ENCODE data around the gene MTFR1L.

MTFR1L gene

GRCh38 chr1:25863486-25864262 is 43.9 kb downstream of the MTFR1L start:
- DNase-seq, result no peak

DNA sequence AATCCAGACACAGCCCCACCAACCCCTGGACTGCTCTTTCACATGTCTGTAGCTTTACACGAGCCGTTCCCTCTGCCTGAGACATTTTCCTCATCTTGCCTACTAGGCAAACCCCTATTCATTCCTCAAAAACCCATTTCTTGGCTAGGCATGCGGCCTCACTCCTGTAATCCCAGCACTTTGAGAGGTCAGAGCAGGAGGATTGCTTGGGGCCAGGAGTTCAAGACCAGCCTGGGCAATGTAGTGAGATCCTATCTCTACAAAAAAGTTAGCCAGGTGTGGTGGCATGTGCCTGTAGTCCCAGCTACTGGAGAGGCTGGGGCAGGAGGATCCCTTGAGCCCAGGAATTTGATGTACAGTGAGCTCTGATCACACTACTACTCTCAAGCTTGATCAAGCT is 44.7 kb downstream of the MTFR1L start:
- DNase-seq, result no peak

- DNase-seq, result no peak
Observed at GRCh38 chr1:25866288-25866687, 46.5 kb downstream of the MTFR1L start.

- no peak for DNase-seq
Observed at GRCh38 chr1:25867210-25867991, 47.6 kb downstream of the MTFR1L start.

DNA sequence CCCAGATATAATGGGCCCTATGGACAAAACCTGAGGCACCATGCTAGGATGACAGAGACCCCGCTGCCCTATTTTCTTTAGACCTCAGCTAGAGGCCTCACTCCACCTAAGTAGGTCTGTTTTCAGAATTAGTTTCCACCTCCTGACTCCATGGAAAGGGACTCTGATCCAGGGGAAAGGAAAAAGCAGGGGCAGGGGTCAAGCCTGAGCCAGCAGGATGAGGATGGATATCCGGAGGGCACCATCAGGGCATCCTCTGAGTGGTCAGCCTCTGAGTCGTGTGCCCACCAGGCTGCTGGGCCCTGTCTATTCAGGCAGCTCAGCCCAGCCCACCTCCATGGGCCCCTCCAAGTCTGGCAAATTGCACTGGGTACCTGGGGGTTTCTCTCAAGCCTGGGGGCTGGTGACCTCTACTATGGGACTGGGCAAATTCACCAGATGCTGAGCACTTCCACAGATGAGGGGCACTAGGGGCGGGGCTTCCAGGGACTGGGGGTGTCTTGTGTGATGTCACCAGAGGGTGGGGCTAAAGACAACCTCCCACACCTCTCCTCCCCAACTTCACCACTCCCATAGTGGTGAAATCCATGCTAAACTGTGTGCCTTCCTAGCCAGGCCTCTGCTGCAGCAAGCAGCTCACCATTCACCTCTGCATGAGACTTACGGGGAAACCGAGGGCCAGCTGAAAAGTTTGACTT is 50.3 kb downstream of the MTFR1L start:
- no peak for DNase-seq

- DNase-seq, result no peak
Observed at GRCh38 chr1:25870614-25871013, 50.9 kb downstream of the MTFR1L start.

DNA sequence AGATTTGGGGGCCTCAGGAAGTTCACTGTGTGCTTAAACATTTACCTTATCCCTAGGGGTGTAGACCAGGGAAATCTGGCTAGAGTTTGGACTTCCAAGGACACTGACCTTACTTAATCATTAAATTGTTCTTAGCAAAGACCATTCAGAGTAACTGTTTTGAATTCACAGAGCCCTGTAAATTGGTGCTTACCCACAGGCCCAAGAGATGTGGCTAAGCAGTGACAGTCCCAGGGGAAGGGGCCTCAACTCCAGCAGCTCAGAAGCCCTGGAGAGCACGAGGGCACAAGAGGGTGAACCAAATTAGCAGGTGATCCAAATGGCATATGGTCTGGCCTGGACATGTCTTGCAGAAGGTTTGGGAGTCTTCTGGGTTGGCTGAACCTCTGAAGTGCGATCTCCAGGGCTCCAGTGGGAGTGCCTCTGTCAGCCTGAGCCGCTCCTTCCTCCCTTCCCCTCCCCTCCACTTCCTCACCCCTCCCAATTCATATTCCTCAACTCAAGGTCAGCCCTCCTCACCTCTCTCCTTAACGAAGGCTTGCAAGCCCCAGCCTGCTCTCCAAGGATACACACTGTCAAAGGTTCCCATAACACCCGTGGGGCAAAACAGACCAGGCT is 51.4 kb downstream of the MTFR1L start:
- no peak for DNase-seq

GRCh38 chr1:25871704-25872494 is 52.1 kb downstream of the MTFR1L start:
- DNase-seq, result no peak

DNA sequence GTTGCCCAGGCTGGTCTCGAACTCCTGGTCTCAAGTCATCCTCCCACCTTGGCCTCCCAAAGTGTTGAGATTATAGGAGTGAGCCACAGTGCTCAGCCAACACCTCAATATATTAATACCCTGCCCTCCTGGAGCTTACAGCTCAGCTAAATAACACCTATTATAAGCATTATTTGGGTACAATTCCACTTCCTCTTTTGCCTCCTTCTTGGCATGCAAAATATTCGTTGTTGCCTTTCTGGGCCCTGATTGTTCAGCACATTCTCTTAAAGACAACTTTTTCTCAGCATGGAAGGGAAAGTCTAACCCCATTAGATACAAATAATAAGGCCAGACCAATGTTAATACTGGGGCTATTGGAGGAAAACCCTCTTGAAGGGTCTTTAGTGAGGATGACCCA is 53.0 kb downstream of the MTFR1L start:
- DNase-seq, result no peak

GRCh38 chr1:25873120-25873519 is 53.4 kb downstream of the MTFR1L start:
- no peak for DNase-seq

DNA sequence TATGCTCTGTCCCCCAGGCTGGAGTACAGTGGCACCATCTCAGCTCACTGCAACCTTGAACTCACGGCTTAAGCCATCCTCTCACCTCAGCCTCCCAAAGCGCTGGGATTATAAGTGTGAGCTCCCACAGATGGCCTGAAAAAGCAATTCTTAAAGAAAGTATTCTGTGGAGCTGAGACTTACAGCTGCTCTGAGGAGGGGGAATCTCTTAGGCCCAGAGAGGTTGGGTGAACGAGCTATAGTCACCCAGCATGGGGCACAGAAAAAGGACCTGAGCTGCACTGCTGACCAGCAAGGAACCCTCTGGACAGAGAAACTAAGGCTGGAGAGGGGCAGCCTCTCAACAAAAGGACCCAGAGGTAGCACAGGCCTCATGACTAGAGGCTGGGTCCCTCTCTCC is 54.5 kb downstream of the MTFR1L start:
- no peak for DNase-seq

GRCh38 chr1:25874635-25875153 is 54.9 kb downstream of the MTFR1L start:
- DNase-seq, result no peak

DNA sequence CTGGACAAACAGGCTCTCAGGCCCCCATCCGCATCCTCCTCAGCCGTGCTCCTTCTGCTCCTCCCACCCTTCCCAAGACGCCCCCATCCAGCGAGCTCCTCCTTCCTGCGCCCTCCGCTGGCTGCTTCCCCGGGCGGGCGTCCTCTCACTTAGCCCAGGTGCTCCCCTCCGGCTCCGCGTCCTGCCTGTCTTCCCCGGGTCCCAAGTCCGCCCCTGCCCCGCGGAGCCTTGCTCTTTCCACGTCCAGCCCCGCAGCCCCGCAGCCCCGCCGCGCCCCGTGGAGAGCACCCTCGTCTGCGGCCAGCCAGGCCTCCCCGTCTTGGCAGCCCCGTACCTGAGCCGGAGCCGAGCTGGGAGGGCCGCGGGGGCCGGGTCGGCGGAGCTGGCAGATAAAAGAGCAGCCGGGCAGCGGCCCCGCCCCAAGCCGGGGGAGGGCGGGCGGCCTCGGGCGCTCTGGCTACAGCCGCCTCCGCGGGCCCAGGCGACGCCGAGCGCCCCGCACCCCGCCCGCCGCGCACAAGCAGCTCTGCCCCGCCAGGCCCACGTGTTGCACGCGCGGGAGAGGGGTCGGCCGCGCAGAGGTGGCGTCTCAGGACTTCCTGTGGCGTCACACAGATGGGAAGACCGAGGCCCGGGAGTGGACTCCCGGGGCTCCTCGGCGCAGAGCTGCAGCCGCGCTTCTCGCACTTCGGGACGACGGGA is 55.6 kb downstream of the MTFR1L start, which contains the start of gene PAQR7:
TSS of gene PAQR7 (minus strand) at position 555 of the 702 bp plus-strand sequence. CDS start 11,869 bp downstream, outside the sequence.
- DNase-seq, result peak; percentile 47

DNA sequence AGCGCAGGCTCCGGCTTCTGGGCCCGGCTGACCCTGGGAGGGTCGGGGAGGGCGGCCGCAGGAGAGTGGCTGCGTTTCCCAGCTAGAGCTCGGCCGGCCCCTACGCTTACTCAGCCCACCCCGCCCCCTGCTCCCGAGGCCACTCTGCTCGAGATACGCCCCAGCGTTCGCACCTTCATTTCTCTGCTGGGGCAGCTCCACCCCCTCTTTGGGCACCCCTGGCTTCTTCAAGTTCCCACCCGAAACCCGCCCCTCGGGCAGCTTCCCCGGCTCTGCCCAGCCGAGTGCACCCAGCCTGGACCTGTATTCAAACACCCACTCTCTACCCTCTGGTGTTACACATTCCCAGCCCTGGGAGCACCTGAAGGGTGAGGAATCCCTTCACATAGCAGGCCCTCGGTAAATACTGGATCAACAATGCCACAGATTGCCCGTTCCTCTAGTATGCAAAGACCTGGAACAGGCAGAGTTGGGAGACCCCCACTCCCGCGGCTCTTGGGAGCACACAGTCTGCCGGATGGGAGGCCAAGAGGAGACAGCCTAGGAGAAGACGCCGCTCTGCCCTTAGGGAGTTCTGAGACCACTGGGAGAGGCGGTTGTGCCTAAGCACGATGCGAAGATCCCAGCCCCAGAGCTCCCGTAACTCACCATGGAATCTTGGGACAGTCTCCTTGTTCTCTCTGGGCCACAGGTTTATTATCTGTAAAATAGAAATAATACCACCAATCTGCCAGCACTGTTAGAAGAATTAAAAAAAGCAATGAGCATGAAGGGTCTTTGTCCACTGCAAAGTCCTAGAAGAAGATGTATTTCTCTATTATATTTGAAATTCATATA is 56.3 kb downstream of the MTFR1L start:
- DNase-seq, result no peak

- no peak for DNase-seq
Observed at GRCh38 chr1:25876693-25877077, 56.9 kb downstream of the MTFR1L start.

DNA sequence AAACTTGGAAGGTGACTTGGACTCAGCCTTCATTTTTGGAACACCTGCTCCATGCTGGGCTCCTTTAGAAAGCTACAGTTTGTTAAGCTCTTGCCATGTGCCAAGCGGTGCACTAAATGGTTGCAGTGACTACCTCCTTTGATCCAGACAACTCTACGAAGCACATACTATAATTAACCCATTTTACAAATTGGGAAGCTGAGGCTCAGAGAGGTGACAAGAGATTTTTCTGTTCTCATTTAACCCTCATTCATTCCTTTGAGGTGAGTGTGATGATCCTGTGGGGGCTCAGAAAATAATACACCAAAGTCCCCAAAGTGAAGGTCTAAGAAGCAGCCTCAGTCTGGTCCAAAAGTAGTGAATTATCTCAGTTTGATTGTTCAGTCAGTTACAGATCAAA is 57.4 kb downstream of the MTFR1L start:
- no peak for DNase-seq

DNA sequence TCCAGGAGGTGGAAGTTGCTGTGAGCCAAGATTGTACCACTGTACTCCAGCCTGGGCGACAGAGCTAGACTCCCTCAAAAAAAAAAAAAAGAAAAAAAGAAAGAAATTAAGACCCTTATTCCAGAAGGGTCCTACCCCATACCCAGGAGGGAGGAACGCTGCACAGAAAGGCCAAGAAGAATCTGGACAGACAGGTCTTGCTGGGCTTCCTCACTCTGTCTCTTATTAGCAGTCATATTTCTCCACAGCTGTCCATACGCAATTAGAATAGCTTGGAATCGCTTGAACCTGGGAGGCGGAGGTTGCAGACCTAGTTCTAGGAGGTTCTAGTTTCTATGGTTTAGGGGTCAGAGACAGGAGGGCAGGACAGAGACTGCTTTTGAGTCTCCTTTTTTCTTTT is 58.9 kb downstream of the MTFR1L start:
- DNase-seq, result no peak

DNA sequence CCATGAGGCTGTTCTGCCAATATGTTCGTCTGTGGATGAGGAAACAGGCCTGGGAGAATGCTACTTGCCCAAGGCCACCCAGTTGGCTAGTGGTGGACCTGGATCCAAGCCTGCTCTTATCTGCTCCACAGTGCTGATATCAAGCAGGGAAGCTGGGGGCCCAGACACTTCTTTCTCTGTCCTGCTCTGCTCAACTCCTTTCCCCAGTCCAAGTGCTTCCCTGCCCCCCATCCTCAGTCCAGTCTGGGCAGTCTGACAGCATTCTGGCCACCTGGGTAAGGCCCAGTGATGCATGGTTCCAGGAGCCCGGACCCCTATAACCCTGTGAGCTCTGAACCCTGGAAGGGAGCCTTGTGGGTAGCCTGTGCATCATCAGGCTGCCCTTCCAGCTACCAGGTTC is 59.9 kb downstream of the MTFR1L start:
- DNase-seq, result no peak

- no peak for DNase-seq
Observed at GRCh38 chr1:25880518-25880917, 60.8 kb downstream of the MTFR1L start.

- DNase-seq, result no peak
Observed at GRCh38 chr1:25881266-25881665, 61.5 kb downstream of the MTFR1L start.
